Measurements from ENCODE around the gene HSP90AA1. TPM values are rescaled to one million over a fixed set of nuclear protein-coding genes. Genes with fewer than 3 reads are reported as not detected.
"Not testable (repeated sequence)": the region's sequence is repeated elsewhere in the genome, so short reads cannot be mapped to it uniquely, and the experiment has no call there.

The HSP90AA1 gene
- total RNA-seq, 2 donors from 2014 or later, result 214 to 399 TPM

DNA sequence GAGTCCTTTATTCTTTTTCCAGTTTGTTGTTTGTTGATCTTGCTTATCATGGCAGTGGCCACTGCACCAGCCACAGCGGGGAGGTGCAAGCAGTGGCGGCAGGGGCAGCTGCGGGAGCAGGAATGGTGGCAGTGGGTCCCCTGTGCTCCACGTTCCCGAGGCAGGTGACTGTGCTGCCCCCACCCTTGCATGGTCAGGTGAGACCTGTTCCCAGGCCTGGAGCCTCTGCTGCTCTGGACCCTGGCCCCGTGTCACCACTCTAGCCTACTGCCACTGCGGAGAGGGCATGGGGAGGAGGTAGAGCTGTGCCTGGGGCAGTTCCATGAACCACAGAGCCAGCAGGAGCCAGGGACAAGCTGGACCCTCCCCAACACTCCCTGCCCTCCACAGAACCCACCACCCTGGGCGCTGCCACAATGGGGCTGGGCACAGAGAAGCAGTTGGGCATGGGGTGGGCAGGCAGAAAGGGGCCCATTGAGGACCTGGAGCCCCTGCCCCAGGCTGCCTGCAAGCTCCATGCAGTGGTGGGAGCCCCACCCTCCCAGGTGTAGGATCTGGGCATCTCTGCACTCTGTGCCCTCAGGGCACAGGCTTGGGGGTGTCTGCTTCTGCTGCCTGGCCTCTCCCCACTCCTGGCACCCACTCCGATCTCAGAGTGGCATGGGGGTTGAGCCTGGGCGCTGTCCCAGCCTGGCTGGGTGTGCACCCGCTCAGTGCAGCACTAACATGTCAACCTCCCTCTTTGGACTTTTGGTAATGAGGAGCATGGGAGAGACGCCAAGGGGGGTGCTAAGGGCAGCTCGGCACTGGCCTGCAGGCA is 29.7 kb upstream of the HSP90AA1 start:
- ATAC-seq (ENCODE audit: insufficient number of reproducible peaks, low FRiP score, low read depth), result no peak

DNA sequence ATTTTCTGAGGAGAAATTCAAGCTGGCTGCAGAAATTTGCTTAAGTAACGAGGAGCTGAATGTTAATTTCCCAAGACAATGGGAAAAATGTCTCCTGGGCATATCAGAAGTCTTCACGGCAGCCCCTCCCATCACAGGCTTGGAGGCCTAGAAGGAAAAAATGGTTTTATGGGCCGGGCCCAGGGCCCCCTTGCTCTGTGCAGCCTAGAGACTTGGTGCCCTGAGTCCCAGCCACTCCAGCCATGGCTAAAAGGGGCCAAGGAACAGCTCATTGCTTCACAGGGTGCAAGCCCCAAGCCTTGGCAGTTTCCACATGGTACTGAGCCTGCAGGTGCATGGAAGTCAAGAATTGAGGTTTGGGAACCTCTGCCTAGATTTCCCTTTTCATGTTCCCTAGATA is 24.3 kb upstream of the HSP90AA1 start:
- no peaks in the 10 kb centered on the region for H3K9me3 ChIP-seq
- no peaks in the 10 kb centered on the region for H3K36me3 ChIP-seq
- H3K4me3 ChIP-seq, result no peak overlapping the region
- H3K27me3 ChIP-seq (replicated peaks; ENCODE audit: insufficient read depth), result no peaks in the 10 kb centered on the region
- DNase-seq (ENCODE audit: low spot score) (no peak), ATAC-seq (ENCODE audit: insufficient number of reproducible peaks, low FRiP score, low read depth) (no peak)
- H3K4me1 ChIP-seq (ENCODE audit: control insufficient read depth in 1 of 2, low read depth in 2 of 2), result no peaks in the 10 kb centered on the region
- no peak overlapping the region for H3K27ac ChIP-seq
- TF ChIP-seq, protein P1, sequence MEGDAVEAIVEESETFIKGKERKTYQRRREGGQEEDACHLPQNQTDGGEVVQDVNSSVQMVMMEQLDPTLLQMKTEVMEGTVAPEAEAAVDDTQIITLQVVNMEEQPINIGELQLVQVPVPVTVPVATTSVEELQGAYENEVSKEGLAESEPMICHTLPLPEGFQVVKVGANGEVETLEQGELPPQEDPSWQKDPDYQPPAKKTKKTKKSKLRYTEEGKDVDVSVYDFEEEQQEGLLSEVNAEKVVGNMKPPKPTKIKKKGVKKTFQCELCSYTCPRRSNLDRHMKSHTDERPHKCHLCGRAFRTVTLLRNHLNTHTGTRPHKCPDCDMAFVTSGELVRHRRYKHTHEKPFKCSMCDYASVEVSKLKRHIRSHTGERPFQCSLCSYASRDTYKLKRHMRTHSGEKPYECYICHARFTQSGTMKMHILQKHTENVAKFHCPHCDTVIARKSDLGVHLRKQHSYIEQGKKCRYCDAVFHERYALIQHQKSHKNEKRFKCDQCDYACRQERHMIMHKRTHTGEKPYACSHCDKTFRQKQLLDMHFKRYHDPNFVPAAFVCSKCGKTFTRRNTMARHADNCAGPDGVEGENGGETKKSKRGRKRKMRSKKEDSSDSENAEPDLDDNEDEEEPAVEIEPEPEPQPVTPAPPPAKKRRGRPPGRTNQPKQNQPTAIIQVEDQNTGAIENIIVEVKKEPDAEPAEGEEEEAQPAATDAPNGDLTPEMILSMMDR (IDR thresholded peaks at IDR 0.05), result no peak

More for the DNA sequence above, 29.7 kb upstream of the HSP90AA1 start:
- H3K4me1 ChIP-seq (ENCODE audit: control insufficient read depth in 1 of 2, low read depth in 2 of 2), result no peaks in the 10 kb centered on the region
- no peak for DNase-seq (ENCODE audit: low spot score)
- H3K36me3 ChIP-seq, result no peaks in the 10 kb centered on the region
- no peaks in the 10 kb centered on the region for H3K9me3 ChIP-seq
- no peak overlapping the region for H3K27ac ChIP-seq
- no peaks in the 10 kb centered on the region for H3K27me3 ChIP-seq (replicated peaks; ENCODE audit: insufficient read depth)
- no peak overlapping the region for H3K4me3 ChIP-seq
- TF ChIP-seq, protein P1 (IDR thresholded peaks at IDR 0.05), result no peak

DNA sequence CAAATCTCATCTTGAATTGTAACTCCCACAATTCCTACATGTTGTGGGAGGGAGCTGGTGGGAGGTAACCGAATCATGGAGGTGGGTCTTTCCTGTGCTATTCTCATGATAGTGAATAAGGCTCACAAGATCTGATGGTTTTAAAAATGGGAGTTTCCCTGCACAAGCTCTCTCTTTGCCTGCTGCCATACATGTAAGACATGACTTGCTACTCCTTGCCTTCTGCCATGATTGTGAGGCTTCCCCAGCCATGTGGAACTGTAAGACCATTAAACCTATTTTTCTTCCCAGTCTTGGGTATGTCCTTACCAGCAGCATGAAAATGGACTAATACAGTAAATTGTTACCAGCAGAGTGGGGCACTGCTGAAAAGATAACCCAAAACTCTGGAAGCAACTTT is 22.5 kb upstream of the HSP90AA1 start:
- H3K4me3 ChIP-seq; H3K36me3 ChIP-seq; H3K4me1 ChIP-seq (ENCODE audit: control insufficient read depth in 1 of 2, low read depth in 2 of 2); DNase-seq (ENCODE audit: low spot score); H3K9me3 ChIP-seq; H3K27me3 ChIP-seq (replicated peaks; ENCODE audit: insufficient read depth); H3K27ac ChIP-seq; ATAC-seq (ENCODE audit: insufficient number of reproducible peaks, low FRiP score, low read depth): not testable (repeated sequence)

DNA sequence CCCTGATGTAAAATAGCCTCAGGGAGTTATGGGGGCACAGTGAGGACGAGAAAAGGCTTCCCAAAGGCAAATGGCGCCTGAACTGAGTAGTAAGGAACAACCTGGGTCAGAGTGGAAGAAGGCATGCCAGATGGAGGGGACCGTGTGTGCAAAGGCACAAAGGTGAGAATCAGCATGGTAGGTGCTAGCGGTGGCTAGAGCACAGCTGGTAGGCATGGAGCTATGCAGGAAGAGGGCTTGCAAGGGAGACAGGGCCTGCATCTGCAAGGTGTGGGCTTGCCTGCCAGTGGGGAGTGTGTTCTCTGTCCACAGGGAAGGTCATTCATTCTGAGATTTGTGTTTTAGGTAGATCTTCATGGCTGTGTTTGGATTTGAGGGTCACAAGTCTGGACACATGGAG is 18.5 kb upstream of the HSP90AA1 start:
- ATAC-seq (ENCODE audit: insufficient number of reproducible peaks, low FRiP score, low read depth), result no peak

DNA sequence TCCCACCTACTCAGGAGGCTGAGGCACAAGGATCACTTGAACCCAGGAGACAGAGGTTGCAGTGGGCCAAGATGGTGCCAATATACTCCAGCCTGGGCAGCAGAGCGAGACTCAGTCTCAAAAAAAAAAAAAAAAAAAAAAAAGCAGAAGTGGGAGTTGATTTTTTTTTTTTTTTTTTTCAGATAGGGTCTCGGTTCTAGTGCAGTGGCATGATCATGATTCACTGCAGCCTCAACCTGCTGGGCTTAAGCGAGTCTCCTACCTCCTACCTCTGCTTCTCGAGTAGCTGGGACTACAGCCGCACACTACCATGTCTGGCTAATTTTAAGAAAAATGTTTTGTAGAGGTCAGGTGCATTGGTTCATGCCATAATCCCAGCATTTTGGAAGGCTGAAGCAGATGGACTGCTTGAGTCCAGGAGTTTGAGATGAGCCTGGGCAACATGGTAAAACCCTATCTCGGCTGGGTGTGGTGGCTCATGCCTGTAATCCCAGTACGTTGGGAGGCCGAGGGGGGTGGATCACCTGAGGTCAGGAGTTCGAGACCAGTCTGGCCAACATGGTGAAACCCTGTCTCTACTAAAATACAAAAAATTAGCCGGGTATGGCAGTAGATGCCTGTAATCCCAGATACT is 16.3 kb upstream of the HSP90AA1 start:
- DNase-seq (ENCODE audit: low spot score) (no peak), ATAC-seq (ENCODE audit: insufficient number of reproducible peaks, low FRiP score, low read depth) (no peak)
- Histone ChIP-seq H3K27ac (no peak overlapping the region), H3K4me3 (no peak overlapping the region), H3K36me3 (no peaks in the 10 kb centered on the region), H3K27me3 (replicated peaks; ENCODE audit: insufficient read depth) (no peaks in the 10 kb centered on the region), H3K4me1 (ENCODE audit: control insufficient read depth in 1 of 2, low read depth in 2 of 2) (no peaks in the 10 kb centered on the region), H3K9me3 (no peaks in the 10 kb centered on the region)
- TF ChIP-seq, protein P1 (IDR thresholded peaks at IDR 0.05), result no peak

More for the DNA sequence above, 18.5 kb upstream of the HSP90AA1 start:
- DNase-seq (ENCODE audit: low spot score), result no peak
- TF ChIP-seq, protein P1 (IDR thresholded peaks at IDR 0.05), result no peak
- no peak overlapping the region for H3K27ac ChIP-seq
- H3K9me3 ChIP-seq, result no peaks in the 10 kb centered on the region
- no peak overlapping the region for H3K4me3 ChIP-seq
- no peaks in the 10 kb centered on the region for H3K27me3 ChIP-seq (replicated peaks; ENCODE audit: insufficient read depth)
- H3K36me3 ChIP-seq, result no peaks in the 10 kb centered on the region
- no peaks in the 10 kb centered on the region for H3K4me1 ChIP-seq (ENCODE audit: control insufficient read depth in 1 of 2, low read depth in 2 of 2)

Measured in thoracic aorta (tissue), 2 donors.